ENCODE data around the gene CCDC9. TPM values are rescaled to one million over a fixed set of nuclear protein-coding genes. Genes with fewer than 3 reads are reported as not detected.

The CCDC9 gene
- total RNA-seq, 2 donors from 2014 or later, result 27.9 to 48.7 TPM

DNA sequence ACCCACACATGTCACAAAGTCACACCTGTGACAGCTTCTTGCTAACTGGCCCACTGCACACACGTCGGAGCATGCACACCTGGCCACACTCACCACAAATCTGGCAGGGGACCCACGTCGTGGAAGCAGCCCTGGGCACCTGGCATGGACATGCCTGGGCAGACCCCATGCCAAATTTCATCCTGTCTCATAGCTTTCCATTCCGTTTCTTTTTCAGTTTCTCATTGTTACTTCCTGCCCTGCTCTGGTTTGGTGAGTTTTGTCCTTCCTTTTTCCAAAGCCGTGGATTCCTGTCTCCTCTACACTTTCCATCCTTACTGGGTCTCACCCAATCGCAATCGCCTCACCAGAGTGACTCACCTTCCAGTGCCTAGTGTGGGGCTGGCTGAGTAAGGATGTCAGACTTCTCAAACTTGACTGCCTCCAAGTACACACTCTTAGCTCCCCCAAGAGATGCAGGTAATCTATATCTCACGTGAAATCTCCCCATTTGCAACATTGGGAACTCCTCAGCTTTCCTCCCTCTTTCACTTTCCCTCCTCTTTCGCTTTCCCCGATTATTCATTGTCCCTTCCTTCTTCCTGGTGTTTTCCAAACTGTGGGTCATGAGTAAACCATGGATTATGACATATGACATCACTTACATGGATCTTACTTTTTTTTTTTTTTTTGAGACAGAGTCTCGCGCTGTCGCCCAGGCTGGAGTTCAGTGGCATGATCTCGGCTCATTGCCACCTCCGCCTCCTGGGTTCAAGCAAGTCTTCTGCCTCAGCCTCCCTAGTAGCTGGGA is 23.7 kb upstream of the CCDC9 start:
- Histone ChIP-seq H3K36me3 (no peaks in the 10 kb centered on the region), H3K9me3 (no peaks in the 10 kb centered on the region), H3K4me3 (no peak overlapping the region), H3K27ac (peak overlapping the region; percentile 79 to 84), H3K27me3 (replicated peaks; ENCODE audit: insufficient read depth) (no peaks in the 10 kb centered on the region), H3K4me1 (replicated peaks) (peaks cover 3% of the 10 kb centered on the region)
- 27% methylated on average over 16 of the region's 16 CpGs for WGBS
- intact Hi-C loops (cut with DNase I), result no loop called here
- peak; percentile 35 for TF ChIP-seq POLR2AphosphoS5 (IDR thresholded peaks at IDR 0.05)
- TF ChIP-seq, protein P1, sequence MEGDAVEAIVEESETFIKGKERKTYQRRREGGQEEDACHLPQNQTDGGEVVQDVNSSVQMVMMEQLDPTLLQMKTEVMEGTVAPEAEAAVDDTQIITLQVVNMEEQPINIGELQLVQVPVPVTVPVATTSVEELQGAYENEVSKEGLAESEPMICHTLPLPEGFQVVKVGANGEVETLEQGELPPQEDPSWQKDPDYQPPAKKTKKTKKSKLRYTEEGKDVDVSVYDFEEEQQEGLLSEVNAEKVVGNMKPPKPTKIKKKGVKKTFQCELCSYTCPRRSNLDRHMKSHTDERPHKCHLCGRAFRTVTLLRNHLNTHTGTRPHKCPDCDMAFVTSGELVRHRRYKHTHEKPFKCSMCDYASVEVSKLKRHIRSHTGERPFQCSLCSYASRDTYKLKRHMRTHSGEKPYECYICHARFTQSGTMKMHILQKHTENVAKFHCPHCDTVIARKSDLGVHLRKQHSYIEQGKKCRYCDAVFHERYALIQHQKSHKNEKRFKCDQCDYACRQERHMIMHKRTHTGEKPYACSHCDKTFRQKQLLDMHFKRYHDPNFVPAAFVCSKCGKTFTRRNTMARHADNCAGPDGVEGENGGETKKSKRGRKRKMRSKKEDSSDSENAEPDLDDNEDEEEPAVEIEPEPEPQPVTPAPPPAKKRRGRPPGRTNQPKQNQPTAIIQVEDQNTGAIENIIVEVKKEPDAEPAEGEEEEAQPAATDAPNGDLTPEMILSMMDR (IDR thresholded peaks at IDR 0.05), result no peak
- peak; percentile 65 for DNase-seq (ENCODE audit: low spot score)

DNA sequence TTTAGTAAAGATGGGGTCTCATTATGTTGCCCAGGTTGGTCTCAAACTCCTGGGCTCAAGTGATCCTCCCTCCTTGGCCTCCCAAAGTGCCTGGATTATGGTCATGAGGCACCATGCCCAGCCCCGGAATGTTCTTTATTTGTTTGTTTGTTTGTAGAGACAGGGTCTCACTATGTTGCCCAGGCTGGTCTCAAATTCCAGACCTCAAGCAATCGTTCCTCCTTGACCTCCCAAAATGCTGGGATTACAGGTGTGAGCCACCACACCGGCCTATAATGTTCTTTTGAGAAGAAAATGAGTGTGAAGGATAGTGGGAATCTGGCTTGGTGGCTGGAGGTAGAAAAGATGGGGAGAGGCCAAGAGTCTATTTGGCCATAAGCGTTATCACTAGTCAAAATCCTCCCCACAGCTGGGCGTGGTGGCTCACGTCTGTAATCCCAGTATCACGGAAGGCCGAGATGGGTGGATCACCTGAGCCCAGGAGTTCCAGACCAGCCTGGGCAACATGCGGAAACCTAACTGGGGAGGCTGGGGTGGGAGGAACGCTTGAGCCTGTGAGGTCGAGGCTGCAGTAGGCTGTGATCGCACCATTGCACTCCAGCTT is 20.2 kb upstream of the CCDC9 start:
- Histone ChIP-seq H3K36me3 (no peaks in the 10 kb centered on the region), H3K4me3 (no peak overlapping the region), H3K27me3 (replicated peaks; ENCODE audit: insufficient read depth) (no peaks in the 10 kb centered on the region), H3K4me1 (replicated peaks) (no peaks in the 10 kb centered on the region), H3K9me3 (no peaks in the 10 kb centered on the region), H3K27ac (no peak overlapping the region)
- TF ChIP-seq POLR2AphosphoS5 (IDR thresholded peaks at IDR 0.05) (no peak), POLR2A (IDR thresholded peaks at IDR 0.05) (no peak)
- TF ChIP-seq, protein P1 (IDR thresholded peaks at IDR 0.05), result no peak
- WGBS, result 90% methylated on average over 12 of the region's 12 CpGs
- intact Hi-C loops (cut with DNase I), result no loop called here
- DNase-seq (ENCODE audit: low spot score), result no peak

DNA sequence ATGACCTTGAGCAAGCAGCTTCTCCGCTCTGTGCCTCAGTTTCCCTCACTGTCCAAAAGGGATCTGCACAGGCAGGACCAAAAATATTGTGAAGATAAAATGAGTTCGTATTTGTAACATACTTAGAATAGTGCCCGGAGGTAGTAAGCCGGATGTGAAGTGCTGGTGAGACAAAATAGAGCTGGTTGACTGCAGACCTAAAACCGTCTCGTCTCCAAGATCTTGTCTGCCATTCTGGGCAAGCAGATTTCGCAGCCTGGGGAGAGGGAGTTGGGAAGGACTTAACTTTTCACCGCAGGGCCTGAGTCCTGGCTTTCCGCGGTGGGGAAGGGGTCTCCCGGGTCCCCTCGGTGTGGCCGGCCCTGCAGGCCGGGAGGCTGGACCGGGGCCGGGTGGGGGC is 17.2 kb upstream of the CCDC9 start:
- 10% methylated on average over 13 of the region's 16 CpGs for WGBS
- DNase-seq (ENCODE audit: low spot score), result no peak
- peak overlapping the region; percentile 3 to 26 for H3K4me3 ChIP-seq
- no peaks in the 10 kb centered on the region for H3K9me3 ChIP-seq
- no peaks in the 10 kb centered on the region for H3K4me1 ChIP-seq (replicated peaks)
- intact Hi-C loops (cut with DNase I), result no loop called here
- TF ChIP-seq, protein P1 (IDR thresholded peaks at IDR 0.05), result no peak
- no peak for TF ChIP-seq POLR2A (IDR thresholded peaks at IDR 0.05)
- TF ChIP-seq POLR2AphosphoS5 (IDR thresholded peaks at IDR 0.05), result no peak
- H3K27ac ChIP-seq, result no peak overlapping the region
- no peaks in the 10 kb centered on the region for H3K36me3 ChIP-seq
- H3K27me3 ChIP-seq (replicated peaks; ENCODE audit: insufficient read depth), result no peaks in the 10 kb centered on the region

DNA sequence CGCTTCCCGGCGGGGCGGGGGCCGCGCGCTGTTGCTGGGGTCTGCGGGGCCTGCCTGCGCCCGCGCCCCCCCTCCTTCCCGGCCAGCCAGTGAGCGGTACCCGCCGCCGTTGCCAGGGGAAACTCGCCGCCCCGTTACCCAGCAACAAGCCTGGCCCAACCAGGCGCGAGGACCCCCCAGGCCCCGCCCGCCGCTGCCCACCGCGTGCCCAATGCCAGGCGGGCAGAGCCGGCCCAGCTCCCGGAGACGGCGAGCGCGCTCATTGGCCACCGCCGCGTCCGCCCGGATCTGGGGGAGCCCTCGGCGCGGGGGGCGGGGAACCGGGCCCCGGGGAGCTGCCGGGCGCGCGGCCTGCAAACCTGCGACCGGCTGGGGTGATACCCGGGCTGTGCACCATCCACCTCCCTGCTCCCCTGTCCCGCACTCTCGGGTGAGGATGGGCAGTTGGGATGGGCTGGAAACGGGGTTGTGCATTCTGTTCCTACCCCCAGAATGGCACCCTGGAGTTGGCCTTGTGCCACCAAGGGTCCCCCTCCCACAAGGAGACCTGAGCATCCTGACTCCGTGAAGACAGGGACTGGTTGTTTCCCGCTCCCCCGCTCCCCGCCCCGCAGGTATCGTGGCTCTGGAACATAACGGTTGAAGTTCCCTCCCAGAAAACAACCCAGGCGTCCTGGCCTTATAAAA is 16.6 kb upstream of the CCDC9 start:
- WGBS, result 2% methylated on average over 50 of the region's 62 CpGs
- Histone ChIP-seq H3K36me3 (no peaks in the 10 kb centered on the region), H3K9me3 (no peaks in the 10 kb centered on the region), H3K4me3 (peak overlapping the region; percentile 3 to 26), H3K4me1 (replicated peaks) (no peaks in the 10 kb centered on the region), H3K27ac (no peak overlapping the region), H3K27me3 (replicated peaks; ENCODE audit: insufficient read depth) (no peaks in the 10 kb centered on the region)
- TF ChIP-seq, protein P1 (IDR thresholded peaks at IDR 0.05), result no peak
- TF ChIP-seq POLR2A (IDR thresholded peaks at IDR 0.05) (no peak), POLR2AphosphoS5 (IDR thresholded peaks at IDR 0.05) (no peak)
- no peak for DNase-seq (ENCODE audit: low spot score)
- intact Hi-C loops (cut with DNase I), result no loop called here

Measured in prostate gland (tissue), 2 donors.